ENCODE results near the gene FNDC3B. TPM values are rescaled to one million over a fixed set of nuclear protein-coding genes. Genes with fewer than 3 reads are reported as not detected.

Gene FNDC3B
- total and polyA plus RNA-seq, 2 of the 8 experiments (the other 6 are each of a cell fraction or from before 2014, with no cell fraction given): 14.1 to 44.4 TPM

DNA sequence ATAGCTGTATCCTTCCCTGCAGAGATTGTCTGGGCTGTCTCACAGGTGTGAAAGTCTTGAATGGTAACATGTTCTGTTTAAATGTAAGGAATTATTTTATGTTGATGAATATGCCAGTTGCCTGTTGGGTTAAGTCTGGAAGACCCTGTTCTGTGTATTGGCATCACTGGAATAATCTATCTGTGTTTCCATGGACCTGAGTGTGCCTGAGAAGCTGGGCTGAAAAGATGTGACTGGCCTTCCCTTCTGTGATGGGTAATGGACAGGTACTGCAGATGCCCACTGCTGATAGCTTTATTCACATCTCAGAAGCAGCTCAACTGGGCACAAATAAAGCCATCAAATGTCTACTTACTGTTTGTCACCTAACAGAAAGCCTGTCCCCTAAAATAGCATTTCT lies 196.3 kb downstream of the FNDC3B start:
- DNase-seq (ENCODE audit: low read depth in 1 of 2, low spot score in 2 of 2) (no peak), FAIRE-seq (no peak)
- Histone ChIP-seq H2BK12ac (ENCODE audit: low read depth, low read length) (no peak overlapping the region), H3K4me2 (ENCODE audit: insufficient read depth in 1 of 2, low read depth in 2 of 2, low read length in 2 of 2) (no peak overlapping the region), H3K56ac (replicated peaks; ENCODE audit: insufficient read length, low read depth, low read length) (no peak overlapping the region), H3K4me1 (replicated peaks in 1 of 4; ENCODE audit: control insufficient read depth in 3 of 4, insufficient read depth in 4 of 4, low read length in 3 of 4) (no peaks in the 10 kb centered on the region), H3K9me3 (ENCODE audit: insufficient read depth in 2 of 2, low read depth in 1 of 2, low read length in 1 of 2) (peaks cover 2 to 3% of the 10 kb centered on the region in 2 experiments; a peak in 2 of 4 replicates), H3K4me3 (ENCODE audit: extremely low read depth in 1 of 4, insufficient read depth in 2 of 4, low read depth in 3 of 4, low read length in 4 of 4) (no peak overlapping the region), H2BK15ac (ENCODE audit: low read length) (no peak overlapping the region), H3K9ac (replicated peaks in 1 of 4; ENCODE audit: extremely low read depth in 1 of 4, low read depth in 3 of 4, low read length in 3 of 4) (no peak overlapping the region), H3K23ac (ENCODE audit: insufficient read length) (no peak overlapping the region), H3K4ac (replicated peaks; ENCODE audit: insufficient read length, low read depth, low read length) (no peak overlapping the region), H3K36me3 (ENCODE audit: control insufficient read depth in 2 of 4, insufficient read depth in 4 of 4, low read length in 3 of 4) (peaks cover 0 to 3% (median 1%) of the 10 kb centered on the region in 4 experiments; a peak in 3 of 8 replicates), H3K23me2 (ENCODE audit: low read depth, low read length) (no peaks in the 10 kb centered on the region; the same call in 1 of the 2 replicates), H2BK20ac (ENCODE audit: low read length) (no peak overlapping the region), H2BK120ac (replicated peaks; ENCODE audit: low read depth, low read length) (no peak overlapping the region), H3K27me3 (replicated peaks in 1 of 4; ENCODE audit: control insufficient read depth in 3 of 4, extremely low read depth in 1 of 4, insufficient read depth in 3 of 4, low read length in 3 of 4) (no peaks in the 10 kb centered on the region), H3K27ac (ENCODE audit: low read depth, low read length) (no peak overlapping the region), H3K14ac (ENCODE audit: insufficient read length) (no peak overlapping the region), H4K91ac (replicated peaks; ENCODE audit: insufficient read length, low read length) (no peak overlapping the region), H2BK5ac (ENCODE audit: low read depth, low read length) (no peak overlapping the region), H3K18ac (ENCODE audit: extremely low read depth, low read length) (no peak overlapping the region), H2AFZ (ENCODE audit: low read length) (no peak overlapping the region), H4K8ac (ENCODE audit: extremely low read depth, insufficient read depth, low read length) (no peak overlapping the region), H4K20me1 (replicated peaks in 1 of 2; ENCODE audit: control insufficient read depth in 1 of 2, insufficient read depth in 2 of 2, low read length in 2 of 2) (no peaks in the 10 kb centered on the region), H3K79me2 (ENCODE audit: control insufficient read depth in 1 of 2, insufficient read depth in 2 of 2, low read length in 2 of 2) (peaks cover 0 to 5% of the 10 kb centered on the region in 2 experiments; a peak in 3 of 4 replicates), H4K5ac (ENCODE audit: insufficient read length, low read depth, low read length) (no peak overlapping the region), H3K79me1 (ENCODE audit: low read depth, low read length) (0 out of 2 replicates have a peak, but pooled peaks cover 2% of the 10 kb centered on the region), H2AK5ac (ENCODE audit: low read depth, low read length) (no peak overlapping the region)
- ChIA-PET CTCF (ENCODE audit: partially characterized antibody) (interaction anchor here (0.6 to 1.1 kb wide), 2 partner anchors 10 to 13 kb away, joined by 3 read pairs; no protein-coding TSS in a partner anchor), POLR2A (ENCODE audit: partially characterized antibody) (interaction anchor here (1.3 kb wide), 1 partner anchor 10 kb away, joined by 3 read pairs; no protein-coding TSS in a partner anchor)
- TF ChIP-seq, protein P1, sequence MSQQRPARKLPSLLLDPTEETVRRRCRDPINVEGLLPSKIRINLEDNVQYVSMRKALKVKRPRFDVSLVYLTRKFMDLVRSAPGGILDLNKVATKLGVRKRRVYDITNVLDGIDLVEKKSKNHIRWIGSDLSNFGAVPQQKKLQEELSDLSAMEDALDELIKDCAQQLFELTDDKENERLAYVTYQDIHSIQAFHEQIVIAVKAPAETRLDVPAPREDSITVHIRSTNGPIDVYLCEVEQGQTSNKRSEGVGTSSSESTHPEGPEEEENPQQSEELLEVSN (IDR thresholded peaks at IDR 0.05): no peak
- TF ChIP-seq KDM1A (IDR thresholded peaks at IDR 0.05; ENCODE audit: borderline replicate concordance, low read length): no peak
